Suprapubic skin (tissue), 4 donors: ENCODE measurements around the gene ZNF785. TPM values are rescaled to one million over a fixed set of nuclear protein-coding genes. Genes with fewer than 3 reads are reported as not detected.
"Not testable (repeated sequence)": the region's sequence is repeated elsewhere in the genome, so short reads cannot be mapped to it uniquely, and the experiment has no call there.

Source experiments
- DNase-seq, 2 donors: peaks; one replicate each; pipeline ENCODE4 v3.0.0-alpha.2; 2019; ENCODE audit warnings: low spot score in 2 of 2
- H3K27ac ChIP-seq: fragments of 200-600 bp; sonication (generic); one replicate; pipeline ENCODE4 v1.5.1; 2019
- H3K27me3 ChIP-seq: fragments of 200-600 bp; sonication (generic); one replicate; pipeline ENCODE4 v1.5.1; 2019
- H3K36me3 ChIP-seq: fragments of 200-600 bp; sonication (generic); one replicate; pipeline ENCODE4 v1.5.1; 2019
- H3K4me1 ChIP-seq: fragments of 200-600 bp; sonication (generic); one replicate; pipeline ENCODE4 v1.5.1; 2019
- H3K4me3 ChIP-seq: fragments of 200-600 bp; sonication (generic); one replicate; pipeline ENCODE4 v1.5.1; 2019; ENCODE audit warnings: mild to moderate bottlenecking
- H3K9me3 ChIP-seq: fragments of 200-600 bp; sonication (generic); one replicate; pipeline ENCODE4 v1.5.1; 2019
- CTCF ChIP-seq, 2 donors: fragments of 200-600 bp in 1 of 2; fragments of 450-650 bp in 1 of 2; sonication (generic) in 1 of 2; IDR thresholded peaks; one replicate each; pipeline ENCODE4 v1.5.1; 2016 to 2019; ENCODE audit warnings: antibody characterized with exemption in 2 of 2, mild to moderate bottlenecking in 1 of 2, moderate library complexity in 1 of 2
- EP300 ChIP-seq: sonication (generic); formaldehyde crosslinking; IDR thresholded peaks from one replicate; pipeline ENCODE4 v1.6.1; 2017; ENCODE audit warnings: antibody characterized with exemption
- POLR2A ChIP-seq, 2 donors: fragments of 450-650 bp; IDR thresholded peaks; one replicate each; pipeline ENCODE4 v1.6.1; 2017; ENCODE audit warnings: antibody characterized with exemption in 2 of 2, mild to moderate bottlenecking in 2 of 2, moderate library complexity in 2 of 2
- POLR2AphosphoS5 ChIP-seq, 3 donors: sonication (generic); formaldehyde crosslinking; IDR thresholded peaks; one replicate each; pipeline ENCODE4 v1.6.1; 2017; ENCODE audit warnings: antibody characterized with exemption in 3 of 3
- WGBS: methylation state at CpG from one replicate; pipeline ENCODE4 v1.1.5; 2018; 5-methylcytosine and 5-hydroxymethylcytosine counted together
- total RNA-seq, 4 donors: library from RNA; depleted of rRNA; stranded (reverse); fragments of >200 nt; gene quantifications; one replicate each; pipeline ENCODE4 v1.1.0, GENCODE V29; 2016

Gene ZNF785
- total RNA-seq, 4 donors from 2014 or later: 9.8 to 24.5 (median 11.2) TPM

GRCh38 chr16:30543067-30543466, 42.4 kb downstream of the ZNF785 start:
- Histone ChIP-seq H3K9me3 (no peaks in the 10 kb centered on the region), H3K27me3 (no peaks in the 10 kb centered on the region), H3K4me1 (no peaks in the 10 kb centered on the region), H3K27ac (no peak overlapping the region), H3K4me3 (no peak overlapping the region), H3K36me3 (no peaks in the 10 kb centered on the region)
- TF ChIP-seq EP300: no peak
- no peak for TF ChIP-seq POLR2A (IDR thresholded peaks at IDR 0.05)
- no peak for TF ChIP-seq CTCF (IDR thresholded peaks at IDR 0.05)
- no peak for TF ChIP-seq POLR2AphosphoS5 (IDR thresholded peaks at IDR 0.05)
- WGBS: 85% methylated on average over 5 of the region's 5 CpGs
- DNase-seq: no peak

- DNase-seq: no peak
These were observed 43.8 kb downstream of the ZNF785 start for GRCh38 chr16:30541502-30542329.

GRCh38 chr16:30540916-30541464, 44.5 kb downstream of the ZNF785 start:
- H3K9me3 ChIP-seq, DNase-seq, H3K27ac ChIP-seq, H3K4me3 ChIP-seq, H3K36me3 ChIP-seq, H3K27me3 ChIP-seq, H3K4me1 ChIP-seq: not testable (repeated sequence)
- 67% methylated on average over 9 of the region's 9 CpGs for WGBS

More at GRCh38 chr16:30541502-30542329, 43.8 kb downstream of the ZNF785 start:
- H3K36me3 ChIP-seq: no peaks in the 10 kb centered on the region
- TF ChIP-seq POLR2AphosphoS5 (IDR thresholded peaks at IDR 0.05) (no peak), POLR2A (IDR thresholded peaks at IDR 0.05) (no peak)
- no peaks in the 10 kb centered on the region for H3K27me3 ChIP-seq
- no peaks in the 10 kb centered on the region for H3K9me3 ChIP-seq
- peaks cover under 1% of the 10 kb centered on the region for H3K4me1 ChIP-seq
- no peak overlapping the region for H3K4me3 ChIP-seq
- no peak overlapping the region for H3K27ac ChIP-seq
- 71% methylated on average over 10 of the region's 10 CpGs for WGBS

- H3K27me3 ChIP-seq, H3K4me1 ChIP-seq, H3K27ac ChIP-seq, H3K4me3 ChIP-seq, H3K9me3 ChIP-seq, H3K36me3 ChIP-seq, DNase-seq: not testable (repeated sequence)
- 90% methylated on average over 12 of the region's 13 CpGs for WGBS
These were observed 45.4 kb downstream of the ZNF785 start for GRCh38 chr16:30539986-30540526.

GRCh38 chr16:30539000-30539964, 46.2 kb downstream of the ZNF785 start:
- H3K27me3 ChIP-seq: no peaks in the 10 kb centered on the region
- peaks cover 10% of the 10 kb centered on the region for H3K4me1 ChIP-seq
- no peaks in the 10 kb centered on the region for H3K9me3 ChIP-seq
- DNase-seq: no peak
- TF ChIP-seq CTCF (IDR thresholded peaks at IDR 0.05): no peak
- no peak for TF ChIP-seq EP300
- no peak for TF ChIP-seq POLR2AphosphoS5 (IDR thresholded peaks at IDR 0.05)
- no peak for TF ChIP-seq POLR2A (IDR thresholded peaks at IDR 0.05)
- WGBS: 84% methylated on average over 8 of the region's 8 CpGs
- H3K27ac ChIP-seq: no peak overlapping the region
- H3K36me3 ChIP-seq: no peaks in the 10 kb centered on the region
- no peak overlapping the region for H3K4me3 ChIP-seq

- Histone ChIP-seq H3K4me1 (peaks cover 23% of the 10 kb centered on the region), H3K36me3 (peaks cover 14% of the 10 kb centered on the region)
- not testable (repeated sequence) for H3K4me3 ChIP-seq, DNase-seq, H3K27ac ChIP-seq, H3K27me3 ChIP-seq, H3K9me3 ChIP-seq
- 91% methylated on average over 13 of the region's 13 CpGs for WGBS
These were observed 49.0 kb downstream of the ZNF785 start for GRCh38 chr16:30536391-30537024.
